Activated T-cell treated with anti-CD3 and anti-CD28 coated beads, Interleukin-2, amount 50 U/mL, for 4 hours (primary cell): ENCODE data around the gene GNPTAB. TPM values are rescaled to one million over a fixed set of nuclear protein-coding genes. Genes with fewer than 3 reads are reported as not detected.
"Not testable (repeated sequence)": the region's sequence is repeated elsewhere in the genome, so short reads cannot be mapped to it uniquely, and the experiment has no call there.

Source experiments
- ATAC-seq, 2 donors: fragments of 200-7000 bp; cut with Tn5 transposase; one replicate each; pipeline ENCODE4 v1.10.0; 2021
- DNase-seq: peaks from one replicate; pipeline ENCODE4 v3.0.0-alpha.2; 2020
- H3K27me3 Mint-ChIP-seq: one replicate; pipeline ENCODE4 v1.8.0; 2021; ENCODE audit warnings: low read depth, mixed read lengths
- H3K36me3 Mint-ChIP-seq: one replicate; pipeline ENCODE4 v1.8.0; 2022; ENCODE audit warnings: mixed read lengths; ENCODE audit not compliant: insufficient read depth
- H3K4me1 Mint-ChIP-seq: one replicate; pipeline ENCODE4 v1.8.0; 2021; ENCODE audit warnings: low read depth, mixed read lengths
- H3K4me3 Mint-ChIP-seq: one replicate; pipeline ENCODE4 v1.8.0; 2021; ENCODE audit warnings: mild to moderate bottlenecking, moderate library complexity, mixed read lengths
- H3K9me3 Mint-ChIP-seq: one replicate; pipeline ENCODE4 v1.8.0; 2021; ENCODE audit warnings: mixed read lengths
- total RNA-seq, 3 donors: library from RNA; stranded (reverse); gene quantifications; one replicate each; pipeline ENCODE4 v1.2.1, GENCODE V29; 2021

The GNPTAB gene
- total RNA-seq, 3 donors from 2014 or later: 25.3 to 31.9 (median 29.6) TPM

DNA sequence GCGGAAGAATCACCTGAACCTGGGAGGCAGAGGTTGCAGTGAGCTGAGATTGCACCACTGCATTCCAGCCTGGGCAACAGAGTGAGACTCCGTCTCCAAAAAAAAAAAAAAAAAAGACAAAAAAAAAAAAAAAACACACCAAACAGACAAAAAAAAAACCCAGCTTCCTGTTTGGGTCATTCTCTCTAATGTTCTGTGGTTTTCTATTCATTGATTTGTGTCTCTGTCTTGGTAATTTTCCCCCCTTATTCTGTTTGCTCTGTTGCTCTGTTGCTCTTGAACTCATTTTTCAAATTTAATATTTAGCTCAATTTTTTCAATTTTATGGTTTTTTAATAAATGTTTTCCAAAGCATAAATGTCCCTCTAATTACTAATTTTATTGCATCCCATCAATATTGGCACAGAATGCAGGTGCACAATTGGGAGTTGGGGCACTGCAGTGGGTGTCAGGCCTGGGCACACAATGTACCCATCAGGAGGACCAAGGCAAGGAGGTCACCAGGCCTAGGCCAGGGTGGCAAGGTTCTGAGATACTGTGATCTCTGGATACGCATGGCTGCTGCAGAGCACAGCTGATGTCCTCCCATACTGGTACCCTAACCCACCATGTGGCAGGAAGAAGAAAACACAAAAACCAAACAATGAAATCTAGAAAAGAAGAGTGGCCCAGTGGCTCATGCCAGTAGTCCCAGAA is 8.0 kb upstream of the GNPTAB start:
- ATAC-seq (no peak), DNase-seq (no peak)
- Mint-ChIP-seq H3K27me3 (no peaks in the 10 kb centered on the region), H3K36me3 (no peaks in the 10 kb centered on the region), H3K4me1 (peaks cover 8% of the 10 kb centered on the region), H3K9me3 (no peaks in the 10 kb centered on the region), H3K4me3 (no peak overlapping the region)

DNA sequence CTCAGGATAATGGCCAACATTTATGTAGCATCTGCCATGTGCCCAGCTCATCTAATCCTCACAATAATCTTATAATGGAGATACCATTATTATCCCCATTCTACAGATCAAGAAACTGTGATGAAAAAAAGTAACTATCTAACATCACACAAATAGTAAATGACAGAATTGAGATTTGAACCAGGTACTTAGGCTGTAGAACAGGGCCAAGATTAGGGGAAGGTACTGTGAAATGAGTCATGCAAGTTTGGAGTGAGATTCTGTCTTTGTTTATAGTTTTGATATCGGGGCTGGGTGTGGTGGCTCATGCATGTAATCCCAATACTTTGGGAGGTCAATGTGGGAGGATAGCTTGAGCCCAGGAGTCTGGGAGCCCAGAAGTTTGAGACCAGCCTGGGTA is 1.3 kb upstream of the GNPTAB start:
- Mint-ChIP-seq H3K36me3 (no peaks in the 10 kb centered on the region), H3K27me3 (no peaks in the 10 kb centered on the region), H3K9me3 (no peaks in the 10 kb centered on the region), H3K4me3 (no peak overlapping the region), H3K4me1 (peaks cover 29% of the 10 kb centered on the region)
- ATAC-seq: no peak
- no peak for DNase-seq

DNA sequence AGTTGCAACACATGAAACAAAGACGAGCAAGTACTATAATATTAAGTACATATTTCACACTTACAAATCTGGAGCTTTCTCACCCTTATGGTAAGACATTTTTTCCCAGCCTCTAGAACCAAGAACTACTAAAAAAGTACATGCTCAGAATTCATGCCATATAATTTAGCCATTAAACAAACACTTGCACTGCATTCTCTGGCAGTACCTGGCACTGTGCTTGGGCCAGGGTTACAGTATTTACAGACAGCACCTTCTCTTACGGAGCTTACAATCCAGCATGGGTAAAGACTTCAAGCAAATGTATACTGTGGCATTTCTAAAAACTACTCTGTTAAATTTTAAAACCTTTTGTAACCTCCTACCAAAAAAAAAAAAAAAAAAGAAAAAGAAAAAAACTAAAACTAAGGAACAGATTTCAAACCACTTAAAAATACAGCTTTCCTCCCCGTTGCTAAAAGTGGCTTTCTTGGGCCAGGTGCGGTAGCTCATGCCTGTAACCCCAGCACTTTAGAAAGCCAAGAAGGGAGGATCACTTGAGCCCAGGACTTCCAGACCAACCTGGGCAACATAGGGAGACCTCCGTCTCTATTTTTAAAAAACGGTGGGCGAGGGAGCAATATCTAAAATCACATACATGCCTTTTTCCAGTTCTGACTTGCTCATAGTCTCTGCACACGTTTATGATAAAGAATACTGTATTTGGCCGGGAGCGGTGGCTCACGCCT is 956 bp downstream of the GNPTAB start:
- ATAC-seq: no peak
- Mint-ChIP-seq H3K4me1 (peaks cover 47% of the 10 kb centered on the region), H3K36me3 (no peaks in the 10 kb centered on the region), H3K9me3 (no peaks in the 10 kb centered on the region), H3K4me3 (peak overlapping the region; percentile 97), H3K27me3 (no peaks in the 10 kb centered on the region)
- no peak for DNase-seq

DNA sequence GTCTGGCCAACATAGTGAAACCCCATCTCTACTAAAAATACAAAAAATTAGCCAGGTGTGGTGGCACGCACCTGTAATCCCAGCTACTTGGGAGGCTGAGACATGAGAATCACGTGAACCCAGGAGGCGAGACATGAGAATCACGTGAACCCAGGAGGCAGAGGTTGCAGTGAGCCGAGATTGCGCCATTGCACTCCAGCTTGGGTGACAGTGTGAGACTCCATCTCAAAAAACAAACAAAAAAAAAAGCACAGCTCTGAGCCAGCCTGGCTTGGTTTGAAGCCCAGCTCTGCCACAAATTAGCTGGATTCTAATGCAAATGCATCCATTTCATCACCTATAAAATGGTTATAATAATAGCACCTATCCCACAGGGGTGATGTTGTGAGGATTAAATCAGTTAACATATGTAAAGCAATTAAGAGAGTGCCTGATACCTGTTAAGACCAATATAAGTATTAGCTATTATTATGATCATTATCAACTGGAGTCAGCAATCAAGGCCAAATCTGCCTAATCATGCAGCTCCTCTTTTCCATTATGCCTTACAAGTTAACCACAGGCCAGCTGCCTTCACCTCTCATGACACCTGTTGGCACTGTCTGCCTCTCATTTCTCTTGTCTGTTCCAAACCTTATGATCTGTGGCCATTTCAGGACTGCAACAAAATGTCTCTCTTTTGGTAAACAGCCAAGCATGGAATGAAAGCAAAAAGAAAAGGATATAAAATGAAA is 2.1 kb downstream of the GNPTAB start:
- no peak for DNase-seq
- Mint-ChIP-seq H3K4me1 (peaks cover 56% of the 10 kb centered on the region), H3K27me3 (no peaks in the 10 kb centered on the region), H3K9me3 (no peaks in the 10 kb centered on the region), H3K4me3 (peak overlapping the region; percentile 97), H3K36me3 (no peaks in the 10 kb centered on the region)
- no peak for ATAC-seq

DNA sequence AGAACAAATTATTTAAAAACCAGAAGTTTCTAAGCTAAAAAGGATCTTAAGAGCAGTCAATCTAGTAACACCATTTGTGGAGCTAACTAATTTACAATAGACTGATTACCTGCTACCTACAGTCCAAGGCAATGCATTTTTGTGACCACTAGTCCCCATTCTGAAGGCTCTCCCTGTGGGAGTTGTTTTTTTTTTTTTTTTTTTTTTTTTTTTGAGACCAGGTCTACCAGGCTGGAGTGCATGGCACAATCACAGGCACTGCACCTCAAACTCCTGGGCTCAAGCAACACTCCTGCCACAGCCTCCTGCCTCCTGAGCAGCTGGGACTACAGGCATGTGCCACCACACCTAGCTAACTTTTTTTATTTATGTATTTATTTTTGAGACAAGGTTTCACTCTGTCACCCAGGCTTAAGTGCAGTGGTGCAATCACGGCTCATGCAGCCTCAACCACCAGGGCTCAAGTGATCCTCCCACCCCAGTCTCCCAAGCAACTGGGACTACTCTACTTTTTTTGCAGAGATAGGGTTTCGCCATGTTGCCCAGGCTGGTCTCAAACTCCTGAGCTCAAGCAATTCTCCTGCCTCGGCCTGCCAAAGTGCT is 3.9 kb downstream of the GNPTAB start:
- H3K4me1 Mint-ChIP-seq: peaks cover 69% of the 10 kb centered on the region
- no peaks in the 10 kb centered on the region for H3K27me3 Mint-ChIP-seq
- no peak for DNase-seq
- H3K4me3 Mint-ChIP-seq: no peak overlapping the region
- H3K9me3 Mint-ChIP-seq: no peaks in the 10 kb centered on the region
- no peak for ATAC-seq
- H3K36me3 Mint-ChIP-seq: no peaks in the 10 kb centered on the region

DNA sequence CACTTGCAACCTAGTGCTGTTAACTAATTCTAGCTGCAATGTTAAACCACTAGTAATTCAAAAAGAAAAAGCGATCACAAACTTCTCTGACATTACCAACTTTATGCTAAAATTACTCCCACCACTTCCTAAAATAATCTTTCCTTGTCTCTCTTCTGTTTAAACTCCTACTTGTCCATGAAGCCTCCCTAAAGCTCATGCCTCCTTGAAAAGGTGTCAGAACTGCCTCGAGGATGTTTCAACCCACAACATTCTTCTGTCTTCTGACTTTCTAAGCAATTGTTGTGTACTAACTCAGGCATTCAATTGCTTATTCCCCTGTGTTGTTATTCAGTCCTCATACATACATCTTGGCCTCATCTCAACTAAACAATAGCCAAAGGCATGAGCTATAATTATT is 5.9 kb downstream of the GNPTAB start:
- H3K4me3 Mint-ChIP-seq: no peak overlapping the region
- no peaks in the 10 kb centered on the region for H3K27me3 Mint-ChIP-seq
- DNase-seq (no peak), ATAC-seq (no peak)
- H3K4me1 Mint-ChIP-seq: peaks cover 74% of the 10 kb centered on the region
- peaks cover 5% of the 10 kb centered on the region for H3K36me3 Mint-ChIP-seq
- no peaks in the 10 kb centered on the region for H3K9me3 Mint-ChIP-seq

DNA sequence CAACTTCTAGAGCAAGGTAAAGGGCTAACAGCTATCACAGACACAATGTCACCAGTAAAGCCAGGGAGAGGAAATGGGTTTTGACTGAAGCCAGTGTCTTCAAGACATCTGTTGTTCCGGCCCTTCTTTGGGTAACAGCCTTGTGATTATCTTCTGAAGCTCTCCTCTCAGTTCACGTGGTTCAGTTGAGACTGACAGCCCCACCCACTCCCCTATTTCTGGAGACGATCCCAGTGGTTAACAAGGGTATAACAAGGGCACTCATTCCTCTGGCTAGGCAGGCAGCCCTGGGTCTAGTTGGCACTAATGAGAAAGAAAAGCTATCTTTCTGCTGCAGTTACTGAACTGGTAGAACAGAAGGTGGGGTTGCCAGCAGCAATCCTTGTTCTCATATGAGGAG is 6.9 kb downstream of the GNPTAB start:
- Mint-ChIP-seq H3K36me3 (peaks cover 7% of the 10 kb centered on the region), H3K9me3 (peaks cover 3% of the 10 kb centered on the region), H3K4me3 (peak overlapping the region; percentile 4), H3K27me3 (no peaks in the 10 kb centered on the region), H3K4me1 (peaks cover 72% of the 10 kb centered on the region)
- DNase-seq (peak; percentile 49), ATAC-seq (peak; percentile 93 to 94)

DNA sequence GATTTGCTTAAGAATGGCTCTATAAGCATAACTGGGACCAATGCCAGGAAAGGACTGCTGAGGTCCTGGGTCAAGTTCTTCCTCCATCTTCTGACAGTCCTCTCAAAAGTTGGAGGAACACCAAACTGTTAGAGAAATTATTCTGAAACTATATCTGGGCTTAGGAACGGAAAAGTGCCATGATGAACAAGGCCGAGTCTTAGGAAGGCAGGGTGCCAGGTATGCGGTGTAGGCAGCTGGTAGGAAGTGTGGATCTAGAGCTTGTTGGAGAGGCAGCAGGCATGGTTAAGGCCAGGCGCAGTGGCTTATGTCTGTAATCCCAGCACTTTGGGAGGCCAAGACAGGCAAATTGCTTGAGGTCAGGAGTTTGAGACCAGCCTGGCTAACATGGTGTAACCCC is 7.7 kb downstream of the GNPTAB start:
- H3K4me3 Mint-ChIP-seq: no peak overlapping the region
- peaks cover 70% of the 10 kb centered on the region for H3K4me1 Mint-ChIP-seq
- DNase-seq (no peak), ATAC-seq (no peak)
- peaks cover 8% of the 10 kb centered on the region for H3K36me3 Mint-ChIP-seq
- no peaks in the 10 kb centered on the region for H3K27me3 Mint-ChIP-seq
- H3K9me3 Mint-ChIP-seq: peaks cover 3% of the 10 kb centered on the region

DNA sequence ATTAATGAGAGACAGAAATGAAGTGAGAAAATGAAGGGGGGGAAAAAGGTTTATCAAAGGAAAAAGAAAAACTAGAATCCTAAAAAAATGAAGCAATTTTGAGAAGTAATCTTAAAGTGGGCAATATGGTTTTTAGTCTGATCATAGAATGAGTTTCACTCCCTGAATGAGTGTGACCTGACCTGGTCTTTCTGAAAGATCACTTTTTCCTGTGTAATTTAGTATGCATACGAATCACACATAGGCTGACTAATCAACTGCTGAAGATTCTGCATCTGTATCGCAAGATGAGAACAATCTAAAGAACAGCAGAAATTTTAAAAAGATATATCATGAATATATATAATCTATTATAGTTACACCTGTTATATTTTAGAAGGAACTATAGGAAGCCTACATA is 11.3 kb downstream of the GNPTAB start:
- no peaks in the 10 kb centered on the region for H3K27me3 Mint-ChIP-seq
- DNase-seq (no peak), ATAC-seq (peak; percentile 66 to 70)
- peaks cover 16% of the 10 kb centered on the region for H3K36me3 Mint-ChIP-seq
- peaks cover 3% of the 10 kb centered on the region for H3K9me3 Mint-ChIP-seq
- no peak overlapping the region for H3K4me3 Mint-ChIP-seq
- peaks cover 53% of the 10 kb centered on the region for H3K4me1 Mint-ChIP-seq

DNA sequence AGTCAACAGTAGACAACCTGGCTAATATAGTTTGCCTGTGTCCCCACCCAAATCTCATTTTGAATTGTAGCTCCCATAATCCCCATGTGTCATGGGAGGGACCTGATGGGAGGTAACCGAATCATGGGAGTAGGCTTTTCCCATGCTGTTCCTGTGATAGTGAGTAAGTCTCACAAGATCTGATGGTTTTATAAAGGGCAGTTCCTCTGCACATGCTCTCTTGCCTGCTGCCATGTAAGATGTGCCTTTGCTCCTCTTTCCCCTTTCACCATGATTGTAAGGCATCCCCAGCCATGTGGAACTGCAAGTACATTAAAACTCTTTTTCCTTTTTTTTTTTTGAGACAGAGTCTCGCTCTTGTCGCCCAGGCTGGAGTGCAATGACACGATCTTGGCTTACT is 12.1 kb downstream of the GNPTAB start:
- not testable (repeated sequence) for H3K27me3 Mint-ChIP-seq, H3K9me3 Mint-ChIP-seq, H3K4me3 Mint-ChIP-seq, ATAC-seq, DNase-seq
- Mint-ChIP-seq H3K36me3 (peaks cover 16% of the 10 kb centered on the region), H3K4me1 (peaks cover 48% of the 10 kb centered on the region)

DNA sequence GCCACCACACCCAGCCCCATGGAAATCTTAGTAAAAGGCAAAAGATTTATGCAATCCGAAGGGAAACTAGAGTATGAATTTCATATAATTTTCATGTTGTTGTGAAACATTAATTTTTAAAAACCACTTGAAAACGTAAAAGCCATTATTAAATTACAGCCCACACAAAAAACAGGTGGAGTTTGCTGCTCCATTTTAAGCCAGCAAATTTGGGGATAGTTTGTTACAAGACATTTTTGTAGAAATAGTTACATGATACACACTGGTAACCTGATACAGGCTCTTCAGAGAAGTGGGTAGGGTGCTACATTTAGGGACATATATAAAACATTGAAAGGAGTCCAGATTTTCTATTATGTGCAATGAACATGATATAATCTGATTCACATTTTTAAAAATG is 17.6 kb downstream of the GNPTAB start:
- Mint-ChIP-seq H3K4me3 (no peak overlapping the region), H3K4me1 (peaks cover 20% of the 10 kb centered on the region), H3K9me3 (no peaks in the 10 kb centered on the region), H3K27me3 (no peaks in the 10 kb centered on the region), H3K36me3 (peaks cover 17% of the 10 kb centered on the region)
- DNase-seq (no peak), ATAC-seq (no peak)

DNA sequence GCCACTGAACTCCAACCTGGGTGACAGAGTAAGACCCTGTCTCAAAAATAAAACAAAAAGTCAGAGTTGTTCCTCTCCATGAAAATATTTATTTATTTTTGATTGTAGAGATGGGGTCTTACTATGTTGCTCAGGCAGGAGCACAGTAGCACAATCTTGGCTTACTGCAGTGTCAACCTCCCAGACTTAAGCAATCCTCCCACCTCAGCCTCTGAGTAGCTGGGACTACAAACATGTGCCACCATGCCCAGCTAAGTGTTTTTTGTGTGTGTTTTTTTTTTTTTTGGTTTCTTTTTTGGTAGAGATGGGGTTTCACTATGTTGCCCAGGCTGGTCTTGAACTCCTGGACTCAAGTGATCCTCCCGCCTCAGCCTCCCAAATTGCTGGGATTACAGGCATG is 18.0 kb downstream of the GNPTAB start:
- Mint-ChIP-seq H3K36me3 (peaks cover 16% of the 10 kb centered on the region), H3K4me1 (peaks cover 18% of the 10 kb centered on the region)
- H3K27me3 Mint-ChIP-seq, H3K4me3 Mint-ChIP-seq, ATAC-seq, DNase-seq, H3K9me3 Mint-ChIP-seq: not testable (repeated sequence)

DNA sequence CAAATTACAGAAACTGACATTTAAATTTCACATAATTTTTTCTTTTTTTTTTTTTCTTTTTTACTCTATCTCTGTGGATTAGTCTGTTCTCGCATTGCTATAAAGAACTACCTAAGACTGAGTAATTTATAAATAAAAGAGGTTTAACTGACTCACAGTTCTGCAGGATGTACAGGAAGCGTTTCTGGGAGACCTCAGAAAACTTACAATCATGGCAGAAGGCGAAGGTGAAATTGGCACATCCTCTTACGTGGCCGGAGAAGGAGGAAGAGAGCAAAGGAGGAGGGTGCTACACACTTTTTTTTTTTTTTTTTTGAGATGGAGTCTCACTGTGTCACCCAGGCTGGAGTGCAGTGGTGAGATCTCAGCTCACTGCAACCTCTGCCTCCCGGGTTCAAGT is 19.4 kb downstream of the GNPTAB start:
- H3K36me3 Mint-ChIP-seq: peaks cover 13% of the 10 kb centered on the region
- not testable (repeated sequence) for H3K4me3 Mint-ChIP-seq, H3K9me3 Mint-ChIP-seq, H3K27me3 Mint-ChIP-seq, DNase-seq, ATAC-seq
- H3K4me1 Mint-ChIP-seq: peaks cover 16% of the 10 kb centered on the region

DNA sequence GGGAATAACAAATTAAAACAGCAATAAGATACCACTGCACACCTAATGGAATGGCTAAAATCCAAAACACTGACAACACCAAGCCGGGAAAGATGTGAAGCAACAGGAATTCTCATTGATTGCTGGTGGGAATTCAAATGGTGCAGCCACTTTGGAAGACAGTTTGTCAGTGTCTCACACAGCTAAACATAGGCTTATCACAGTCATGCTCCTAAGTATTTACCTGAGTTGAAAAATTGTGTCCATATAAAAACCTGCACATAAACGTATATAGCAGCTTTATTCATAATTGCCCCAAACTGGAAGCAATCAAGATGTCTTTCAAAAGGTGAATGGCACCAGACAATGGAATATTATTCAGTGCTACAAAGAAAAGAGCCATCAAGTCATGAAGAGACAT is 21.6 kb downstream of the GNPTAB start:
- Mint-ChIP-seq H3K4me3 (no peak overlapping the region), H3K4me1 (peaks cover 14% of the 10 kb centered on the region), H3K9me3 (no peaks in the 10 kb centered on the region)

More for the DNA sequence above, 21.6 kb downstream of the GNPTAB start:
- DNase-seq (no peak), ATAC-seq (no peak)
- peaks cover 11% of the 10 kb centered on the region for H3K36me3 Mint-ChIP-seq
- H3K27me3 Mint-ChIP-seq: no peaks in the 10 kb centered on the region
